T47D (cell line): ENCODE data around the gene MEI4.
A peak's percentile ranks its signal among the peaks of the same experiment; 100 is the strongest.
"Not testable (repeated sequence)": the region's sequence is repeated elsewhere in the genome, so short reads cannot be mapped to it uniquely, and the experiment has no call there.

Source experiments
- DNase-seq, 2 experiments: peaks; one replicate each; pipeline versions ENCODE4 v3.0.0 to v3.0.0-alpha.2; 2011 to 2012; ENCODE audit warnings: low read depth in 1 of 2, low spot score in 1 of 2
- JUND ChIP-seq: IDR thresholded peaks from 2 replicates; pipeline ENCODE4 v1.6.1; 2012; ENCODE audit warnings: low read depth
- in situ Hi-C: cut with HindIII; loops from 2 replicates; pipeline ENCODE4 v1.10.0; 2016; ENCODE audit warnings: low sequenced_read_pairs, low pct_unique_long_range_greater_than_20kb

The MEI4 gene

GRCh38 chr6:77644102-77644705, 8.6 kb upstream of the MEI4 start:
- in situ Hi-C loops: no loop called here
- no peak for DNase-seq
- TF ChIP-seq JUND: no peak

- in situ Hi-C loops: no loop called here
- no peak for TF ChIP-seq JUND
- DNase-seq: peak; percentile 21 to 80
These were observed 2.7 kb upstream of the MEI4 start for GRCh38 chr6:77650098-77650663.

DNA sequence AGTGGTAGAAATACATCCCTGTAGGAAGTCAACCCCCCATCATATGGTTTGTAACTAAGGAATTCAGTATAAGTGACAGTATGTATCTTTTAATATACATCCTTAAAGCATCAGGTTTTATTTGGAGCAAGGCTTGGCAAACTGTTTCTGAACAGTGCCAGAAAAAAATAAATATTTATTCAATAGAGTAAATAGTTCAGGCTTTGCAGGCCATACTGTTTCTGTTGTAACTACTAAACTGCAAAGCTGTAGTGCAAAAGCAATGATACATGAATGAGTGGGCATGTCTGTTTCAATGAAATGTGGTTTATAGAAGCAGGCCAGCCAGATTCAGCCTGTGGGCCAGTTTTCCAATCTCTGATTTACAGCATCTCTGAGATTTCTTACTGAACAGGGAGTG, 977 bp downstream of the MEI4 start:
- no peak for TF ChIP-seq JUND
- peak in 1 of 2 experiments; percentile 15 for DNase-seq
- in situ Hi-C loops: no loop called here

DNA sequence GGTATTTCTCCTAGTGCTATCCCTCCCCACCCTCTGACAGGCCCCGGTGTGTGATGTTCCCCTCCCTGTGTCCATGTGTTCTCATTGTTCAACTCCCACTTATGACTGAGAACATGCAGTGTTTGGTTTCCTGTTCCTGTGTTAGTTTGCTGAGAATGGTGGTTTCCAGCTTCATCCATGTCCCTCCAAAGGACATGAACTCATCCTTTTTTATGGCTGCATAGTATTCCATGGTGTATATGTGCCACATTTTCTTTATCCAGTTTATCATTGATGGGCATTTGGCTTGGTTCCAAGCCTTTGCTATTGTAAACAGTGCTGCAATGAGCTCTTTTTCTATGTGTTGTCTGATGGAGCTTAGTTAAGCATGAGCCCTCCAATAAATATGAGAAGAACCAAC, 2.2 kb downstream of the MEI4 start:
- DNase-seq, in situ Hi-C loops: not testable (repeated sequence)

- no peak for DNase-seq
- no peak for TF ChIP-seq JUND
- in situ Hi-C loops: no loop called here
These were observed 4.3 kb downstream of the MEI4 start for GRCh38 chr6:77656999-77657764.

GRCh38 chr6:77666340-77666739, 13.5 kb downstream of the MEI4 start:
- TF ChIP-seq JUND: no peak

GRCh38 chr6:77666846-77667245, 14.0 kb downstream of the MEI4 start:
- TF ChIP-seq JUND: no peak
- in situ Hi-C loops: no loop called here
- no peak for DNase-seq

More at GRCh38 chr6:77666340-77666739, 13.5 kb downstream of the MEI4 start:
- DNase-seq: no peak
- in situ Hi-C loops: no loop called here

- in situ Hi-C loops: no loop called here
- no peak for DNase-seq
- TF ChIP-seq JUND: no peak
These were observed 17.1 kb downstream of the MEI4 start for GRCh38 chr6:77669913-77670312.

- no peak for DNase-seq
- in situ Hi-C loops: no loop called here
- TF ChIP-seq JUND: no peak
These were observed 21.4 kb downstream of the MEI4 start for GRCh38 chr6:77674211-77674610.

DNA sequence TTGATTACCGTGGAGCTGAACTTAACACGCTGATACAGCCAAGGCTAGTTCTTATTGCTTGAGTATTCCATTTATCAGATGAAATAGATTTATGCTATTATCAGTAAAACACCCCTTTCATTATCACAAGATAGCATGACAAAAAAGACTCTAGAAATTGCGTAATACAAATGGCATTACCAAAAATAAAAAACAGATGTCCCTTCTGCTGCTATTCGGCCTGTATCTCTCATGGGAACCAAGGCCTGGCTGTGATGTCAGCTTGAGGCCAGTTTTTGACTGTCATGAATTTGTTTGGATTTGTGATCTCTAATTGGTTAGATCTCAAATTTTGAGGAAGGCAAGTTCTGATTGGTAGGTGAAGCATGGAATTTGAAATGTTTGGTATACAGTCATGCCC, 25.2 kb downstream of the MEI4 start:
- no peak for TF ChIP-seq JUND
- DNase-seq: no peak
- in situ Hi-C loops: no loop called here

- in situ Hi-C loops: no loop called here
- no peak for TF ChIP-seq JUND
These were observed 30.7 kb downstream of the MEI4 start for GRCh38 chr6:77683515-77683914.

GRCh38 chr6:77686931-77687330, 34.1 kb downstream of the MEI4 start:
- in situ Hi-C loops: no loop called here
- no peak for TF ChIP-seq JUND
- no peak for DNase-seq

More at GRCh38 chr6:77683515-77683914, 30.7 kb downstream of the MEI4 start:
- DNase-seq: no peak

DNA sequence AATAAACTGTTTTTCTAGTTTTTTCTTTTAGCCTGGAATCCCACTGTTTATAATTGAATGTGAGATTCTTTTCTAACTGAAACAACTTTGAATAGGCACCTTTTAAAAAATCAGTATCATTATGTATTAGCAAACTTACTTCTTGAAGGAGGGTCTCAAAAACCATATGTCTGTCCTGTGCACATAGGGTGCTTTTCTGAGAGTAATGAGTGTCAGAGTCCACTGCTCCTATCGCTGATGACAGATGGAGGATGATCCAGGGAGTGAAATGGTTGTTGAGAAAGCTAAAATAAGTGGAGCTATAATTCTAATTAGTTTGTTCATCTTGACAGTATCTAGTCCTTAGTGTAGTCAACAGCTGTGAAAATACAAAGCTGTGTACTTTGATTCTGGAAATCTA, 35.8 kb downstream of the MEI4 start:
- DNase-seq: no peak
- in situ Hi-C loops: no loop called here
- no peak for TF ChIP-seq JUND

- in situ Hi-C loops, DNase-seq: not testable (repeated sequence)
These were observed 47.3 kb downstream of the MEI4 start for GRCh38 chr6:77700095-77700494.
